ENCODE measurements around the gene ZNF469.

- no peak for TF ChIP-seq CTCF (IDR thresholded peaks at IDR 0.05; ENCODE audit: poor library complexity, severe bottlenecking)
- TF ChIP-seq EZH2 (IDR thresholded peaks at IDR 0.05; ENCODE audit: borderline replicate concordance, insufficient read depth, low read length, poor library complexity, severe bottlenecking), result no peak
- TF ChIP-seq, protein P1, sequence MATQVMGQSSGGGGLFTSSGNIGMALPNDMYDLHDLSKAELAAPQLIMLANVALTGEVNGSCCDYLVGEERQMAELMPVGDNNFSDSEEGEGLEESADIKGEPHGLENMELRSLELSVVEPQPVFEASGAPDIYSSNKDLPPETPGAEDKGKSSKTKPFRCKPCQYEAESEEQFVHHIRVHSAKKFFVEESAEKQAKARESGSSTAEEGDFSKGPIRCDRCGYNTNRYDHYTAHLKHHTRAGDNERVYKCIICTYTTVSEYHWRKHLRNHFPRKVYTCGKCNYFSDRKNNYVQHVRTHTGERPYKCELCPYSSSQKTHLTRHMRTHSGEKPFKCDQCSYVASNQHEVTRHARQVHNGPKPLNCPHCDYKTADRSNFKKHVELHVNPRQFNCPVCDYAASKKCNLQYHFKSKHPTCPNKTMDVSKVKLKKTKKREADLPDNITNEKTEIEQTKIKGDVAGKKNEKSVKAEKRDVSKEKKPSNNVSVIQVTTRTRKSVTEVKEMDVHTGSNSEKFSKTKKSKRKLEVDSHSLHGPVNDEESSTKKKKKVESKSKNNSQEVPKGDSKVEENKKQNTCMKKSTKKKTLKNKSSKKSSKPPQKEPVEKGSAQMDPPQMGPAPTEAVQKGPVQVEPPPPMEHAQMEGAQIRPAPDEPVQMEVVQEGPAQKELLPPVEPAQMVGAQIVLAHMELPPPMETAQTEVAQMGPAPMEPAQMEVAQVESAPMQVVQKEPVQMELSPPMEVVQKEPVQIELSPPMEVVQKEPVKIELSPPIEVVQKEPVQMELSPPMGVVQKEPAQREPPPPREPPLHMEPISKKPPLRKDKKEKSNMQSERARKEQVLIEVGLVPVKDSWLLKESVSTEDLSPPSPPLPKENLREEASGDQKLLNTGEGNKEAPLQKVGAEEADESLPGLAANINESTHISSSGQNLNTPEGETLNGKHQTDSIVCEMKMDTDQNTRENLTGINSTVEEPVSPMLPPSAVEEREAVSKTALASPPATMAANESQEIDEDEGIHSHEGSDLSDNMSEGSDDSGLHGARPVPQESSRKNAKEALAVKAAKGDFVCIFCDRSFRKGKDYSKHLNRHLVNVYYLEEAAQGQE (IDR thresholded peaks at IDR 0.05; ENCODE audit: borderline replicate concordance), result no peak
- no peak for TF ChIP-seq RAD21 (conservative IDR thresholded peaks at IDR 0.05)
- no peak for TF ChIP-seq TAF1 (IDR thresholded peaks at IDR 0.05; ENCODE audit: low read depth)
- no peak for TF ChIP-seq POLR2AphosphoS5 (IDR thresholded peaks at IDR 0.05)
- no peak for TF ChIP-seq EP300 (conservative IDR thresholded peaks at IDR 0.05; ENCODE audit: poor library complexity, severe bottlenecking)
These were observed 15.6 kb downstream of the ZNF469 start for GRCh38 chr16:88398170-88398873.

All from neural cell (in vitro differentiated cells).